Pancreas (tissue), 10 donors: Measurements from ENCODE around the gene SKI. TPM values are rescaled to one million over a fixed set of nuclear protein-coding genes. Genes with fewer than 3 reads are reported as not detected.

Experiments used
- ATAC-seq, 4 donors: fragments of 200-7000 bp; cut with Tn5 transposase; one replicate each; pipeline versions ENCODE4 v1.8.0 to v1.9.1; 2020; ENCODE audit warnings: mild to moderate bottlenecking in 4 of 4, moderate library complexity in 4 of 4
- DNase-seq, 6 donors: peaks; one replicate each; pipeline ENCODE4 v3.0.0-alpha.2; 2020
- FAIRE-seq: peaks from 2 replicates; lab custom pipeline; 2012; peaks lifted over from hg19 to GRCh38; lab: Jason Lieb, UNC
- H3K27ac ChIP-seq, 4 donors: fragments of 200-600 bp; sonication (generic); 1 replicate in 3 of 4; 2 replicates in 1 of 4; pipeline versions ENCODE4 v1.5.0 to v1.8.0; 2020
- H3K27me3 ChIP-seq, 4 donors: fragments of 200-600 bp; one replicate each; pipeline ENCODE4 v1.8.0; 2021
- H3K36me3 ChIP-seq, 3 donors: fragments of 200-600 bp; sonication (generic) in 1 of 3; one replicate each; pipeline versions ENCODE4 v1.5.0 to v1.8.0; 2020 to 2021
- H3K4me1 ChIP-seq, 3 donors: fragments of 200-600 bp; one replicate each; pipeline ENCODE4 v1.8.0; 2021
- H3K4me3 ChIP-seq, 4 donors: fragments of 200-600 bp; sonication (generic) in 2 of 4; one replicate each; pipeline versions ENCODE4 v1.5.0 to v1.8.0; 2020 to 2021
- H3K9me3 ChIP-seq, 4 donors: fragments of 200-600 bp; one replicate each; pipeline ENCODE4 v1.8.0; 2021
- WGBS, 2 donors: extraction: QIAGEN DNeasy Blood & Tissue Kit; methylation state at CpG; one replicate each; pipeline ENCODE4 v1.1.7; 2013; 5-methylcytosine and 5-hydroxymethylcytosine counted together
- intact Hi-C, 3 donors: fragments of 100-400 bp; cut with DNase I; formaldehyde crosslinking; loops; one replicate each; pipeline versions ENCODE4 v1.11.1 to v1.14.2; 2022
- polyA plus RNA-seq, 2 donors: library from polyadenylated mRNA; stranded (reverse); fragments of 200-250 nt; gene quantifications; one replicate each; pipeline ENCODE4 v1.2.3, GENCODE V29; 2013
- total RNA-seq, 6 donors: library from RNA; stranded (reverse); fragmentation: NEBNext Ultra II Directional in 4 of 6; extraction: Animal tissue kit (Norgen Biotek cat#: 25700) in 4 of 6; gene quantifications; one replicate each; pipeline versions ENCODE4 v1.2.1 to v1.2.4, GENCODE V29; 2021 to 2023
- TF ChIP-seq, protein P1 (sequence below), 4 donors: fragments of 200-600 bp; sonication (generic) in 3 of 4; IDR thresholded peaks; one replicate each; pipeline versions ENCODE4 v1.5.0 to v1.8.0; 2021; ENCODE audit warnings: antibody characterized with exemption in 4 of 4
- donor health status: healthy with polysubstance abuse.
- donor health status: DM: no; HTN: no; CAD: no; lungs with moderate emphysema.
- donor health status: DM: no; HTN: no; CAD: no.
- donor health status: control.
- donor health status: control.
- donor health status: Bipolar disorder and iron deficiency.
- donor health status: DM: yes; HTN: yes; CAD: no.
- donor health status: DM: no; HTN: no; CAD: no.
- donor health status: DM: no; HTN: no; CAD: no.
- donor health status: DM: yes; HTN: yes; CAD: no.

SKI gene
- total and polyA plus RNA-seq, 8 donors = 8.6 to 27.9 (median 14.0) TPM

DNA sequence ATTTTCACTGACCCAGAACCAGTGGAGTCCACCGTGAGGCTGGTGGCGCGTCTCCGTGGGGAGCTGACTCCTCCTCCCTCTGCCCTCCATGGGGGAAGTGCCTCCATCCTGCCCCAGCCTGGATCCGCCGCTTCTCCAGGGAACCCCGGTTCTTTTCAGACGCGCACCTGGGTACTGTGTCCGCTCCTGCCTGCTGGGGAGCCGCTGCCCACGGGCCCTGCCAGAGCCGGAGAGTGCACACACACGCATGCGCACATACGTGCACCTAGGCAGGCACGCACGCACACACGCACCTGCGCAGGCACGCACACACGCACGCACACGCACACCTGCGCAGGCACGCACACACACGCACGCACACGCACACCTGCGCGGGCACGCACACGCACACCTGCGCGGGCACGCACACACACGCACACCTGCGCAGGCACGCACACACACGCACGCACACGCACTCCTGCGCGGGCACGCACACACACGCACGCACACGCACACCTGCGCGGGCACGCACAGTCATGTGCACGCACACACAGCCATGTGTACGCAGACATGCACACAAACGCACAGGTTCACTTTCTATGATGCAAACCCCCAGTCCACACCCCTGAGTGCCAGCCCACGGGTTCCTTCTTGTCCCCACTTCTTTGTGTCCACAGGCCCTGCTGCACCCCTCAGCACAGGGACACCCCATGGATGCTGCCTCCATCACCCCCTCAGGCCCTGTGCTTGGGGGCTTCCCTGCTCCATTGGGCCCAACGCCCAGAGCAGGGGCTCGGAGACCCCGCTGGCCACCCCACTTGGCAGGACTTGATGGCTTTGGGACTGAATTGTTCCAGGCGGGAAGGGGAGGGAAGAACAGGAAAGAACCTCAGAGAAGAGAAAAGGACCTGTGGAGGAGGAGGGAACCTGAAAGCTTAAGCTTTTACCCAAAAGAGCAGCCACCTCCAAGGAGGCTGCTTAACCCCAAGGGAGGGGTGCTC lies 120.5 kb downstream of the SKI start:
- Histone ChIP-seq H3K9me3 (no peaks in the 10 kb centered on the region), H3K27ac (no peak overlapping the region), H3K36me3 (no peaks in the 10 kb centered on the region), H3K4me1 (no peaks in the 10 kb centered on the region), H3K4me3 (no peak overlapping the region), H3K27me3 (no peaks in the 10 kb centered on the region)
- WGBS, 2 donors = 89 to 92% methylated on average over 46 to 59 of the region's 59 CpGs
- DNase-seq (peak in 3 of 6 donors; percentile 14 to 45 (median 30)), ATAC-seq (no peak), FAIRE-seq (no peak)
- TF ChIP-seq, protein P1, sequence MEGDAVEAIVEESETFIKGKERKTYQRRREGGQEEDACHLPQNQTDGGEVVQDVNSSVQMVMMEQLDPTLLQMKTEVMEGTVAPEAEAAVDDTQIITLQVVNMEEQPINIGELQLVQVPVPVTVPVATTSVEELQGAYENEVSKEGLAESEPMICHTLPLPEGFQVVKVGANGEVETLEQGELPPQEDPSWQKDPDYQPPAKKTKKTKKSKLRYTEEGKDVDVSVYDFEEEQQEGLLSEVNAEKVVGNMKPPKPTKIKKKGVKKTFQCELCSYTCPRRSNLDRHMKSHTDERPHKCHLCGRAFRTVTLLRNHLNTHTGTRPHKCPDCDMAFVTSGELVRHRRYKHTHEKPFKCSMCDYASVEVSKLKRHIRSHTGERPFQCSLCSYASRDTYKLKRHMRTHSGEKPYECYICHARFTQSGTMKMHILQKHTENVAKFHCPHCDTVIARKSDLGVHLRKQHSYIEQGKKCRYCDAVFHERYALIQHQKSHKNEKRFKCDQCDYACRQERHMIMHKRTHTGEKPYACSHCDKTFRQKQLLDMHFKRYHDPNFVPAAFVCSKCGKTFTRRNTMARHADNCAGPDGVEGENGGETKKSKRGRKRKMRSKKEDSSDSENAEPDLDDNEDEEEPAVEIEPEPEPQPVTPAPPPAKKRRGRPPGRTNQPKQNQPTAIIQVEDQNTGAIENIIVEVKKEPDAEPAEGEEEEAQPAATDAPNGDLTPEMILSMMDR (IDR thresholded peaks at IDR 0.05) = no peak
- intact Hi-C loops = no loop called here

GRCh38 chr1:2349806-2350205 lies 121.7 kb downstream of the SKI start:
- no peak for ATAC-seq
- Histone ChIP-seq H3K4me1 (no peaks in the 10 kb centered on the region), H3K9me3 (no peaks in the 10 kb centered on the region), H3K27me3 (no peaks in the 10 kb centered on the region), H3K4me3 (no peak overlapping the region), H3K27ac (no peak overlapping the region), H3K36me3 (no peaks in the 10 kb centered on the region)
- WGBS, 2 donors = 79 to 84% methylated on average over 9 of the region's 9 CpGs
- no peak for FAIRE-seq
- TF ChIP-seq, protein P1 (IDR thresholded peaks at IDR 0.05) = no peak
- intact Hi-C loops = no loop called here
- DNase-seq = peak in 2 of 6 donors; percentile 17 to 27

GRCh38 chr1:2350501-2350900 lies 122.4 kb downstream of the SKI start:
- no peak overlapping the region for H3K4me3 ChIP-seq
- intact Hi-C loops = no loop called here
- no peaks in the 10 kb centered on the region for H3K27me3 ChIP-seq
- H3K9me3 ChIP-seq = no peaks in the 10 kb centered on the region
- peak in 3 of 6 donors; percentile 5 to 34 (median 25) for DNase-seq
- 73 to 78% methylated on average over 10 of the region's 10 CpGs for WGBS, 2 donors
- no peak overlapping the region for H3K27ac ChIP-seq
- no peak for ATAC-seq
- no peaks in the 10 kb centered on the region for H3K4me1 ChIP-seq
- TF ChIP-seq, protein P1 (IDR thresholded peaks at IDR 0.05) = no peak
- FAIRE-seq = no peak
- no peaks in the 10 kb centered on the region for H3K36me3 ChIP-seq

DNA sequence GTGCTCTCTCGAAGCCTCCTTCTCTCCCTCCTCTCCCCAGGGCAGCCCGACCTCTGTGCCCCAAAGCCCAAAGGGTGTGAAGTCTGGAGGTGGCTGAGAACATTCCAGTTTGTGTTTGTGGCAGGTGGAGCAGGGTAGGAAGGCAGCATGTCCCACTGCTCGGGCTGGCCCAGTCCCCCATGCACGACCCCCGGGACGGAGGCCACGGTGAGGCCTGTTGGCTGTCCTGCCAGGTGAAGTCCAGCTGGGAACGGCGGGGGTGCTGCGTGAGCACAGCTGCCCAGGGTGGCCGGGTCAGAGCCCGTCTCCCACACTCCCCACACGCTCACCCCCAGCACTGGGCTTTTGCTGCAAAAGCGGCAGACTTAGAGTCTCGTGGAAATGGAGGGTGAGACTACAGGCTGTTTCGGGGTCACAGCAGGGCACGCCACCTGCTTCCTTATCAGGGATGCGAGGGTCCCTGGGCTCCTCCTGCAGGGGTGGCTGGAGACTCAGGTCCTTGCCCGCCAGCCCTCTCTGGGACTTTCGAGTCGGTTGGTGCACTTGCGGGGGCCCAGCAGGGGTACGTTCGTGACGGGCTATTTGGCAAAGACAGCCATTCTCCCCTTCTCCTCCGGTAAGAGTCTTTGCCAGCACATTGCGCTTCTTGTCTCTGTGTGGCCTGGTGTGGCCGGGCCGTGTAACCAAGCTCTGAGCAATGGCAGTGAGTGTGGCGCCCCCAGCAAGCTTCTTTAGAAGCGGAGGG lies 123.0 kb downstream of the SKI start:
- Histone ChIP-seq H3K4me3 (no peak overlapping the region), H3K27ac (no peak overlapping the region), H3K36me3 (no peaks in the 10 kb centered on the region), H3K4me1 (no peaks in the 10 kb centered on the region), H3K27me3 (no peaks in the 10 kb centered on the region), H3K9me3 (no peaks in the 10 kb centered on the region)
- DNase-seq = peak in 3 of 6 donors; percentile 23 to 60 (median 45)
- no peak for FAIRE-seq
- TF ChIP-seq, protein P1 (IDR thresholded peaks at IDR 0.05) = no peak
- ATAC-seq = no peak
- 77 to 79% methylated on average over 26 to 31 of the region's 31 CpGs for WGBS, 2 donors
- intact Hi-C loops = no loop called here
